GM23338 (cell line): Measurements from ENCODE around the gene SRCAP. TPM values are rescaled to one million over a fixed set of nuclear protein-coding genes. Genes with fewer than 3 reads are reported as not detected.

ENCODE experiments used
- ATAC-seq: fragments of 200-7000 bp; cut with Tn5 transposase; 3 replicates; pipeline ENCODE4 v1.9.1; 2020
- DNase-seq: peaks from one replicate; pipeline ENCODE4 v3.0.0-alpha.2; 2015; ENCODE audit warnings: low spot score
- H2AFZ ChIP-seq: fragments of 200-600 bp; sonication (generic); 2 replicates; pipeline ENCODE4 v1.8.0; 2016; ENCODE audit warnings: antibody characterized with exemption, mild to moderate bottlenecking, moderate library complexity
- H3F3A ChIP-seq: fragments of 200-600 bp; sonication (generic); replicated peaks from 2 replicates; pipeline ENCODE4 v1.8.0; 2017; ENCODE audit warnings: antibody characterized with exemption, mixed run types, low read depth
- H3K27ac ChIP-seq: fragments of 200-600 bp; sonication (generic); 2 replicates; pipeline ENCODE4 v1.6.1; 2016; ENCODE audit warnings: low read depth
- H3K27me3 ChIP-seq: fragments of 200-600 bp; sonication (generic); 2 replicates; pipeline ENCODE4 v1.8.0; 2016; ENCODE audit warnings: mild to moderate bottlenecking, mixed run types, moderate library complexity; ENCODE audit not compliant: insufficient read depth
- H3K36me3 ChIP-seq: fragments of 200-600 bp; sonication (generic); 2 replicates; pipeline ENCODE4 v1.8.0; 2016; ENCODE audit warnings: mild to moderate bottlenecking; ENCODE audit not compliant: insufficient read depth
- H3K4me1 ChIP-seq: fragments of 200-600 bp; sonication (generic); 2 replicates; pipeline ENCODE4 v1.8.0; 2016; ENCODE audit warnings: mild to moderate bottlenecking, moderate library complexity; ENCODE audit not compliant: insufficient read depth
- H3K4me2 ChIP-seq: fragments of 200-600 bp; sonication (generic); 2 replicates; pipeline ENCODE4 v1.7.1; 2017; ENCODE audit warnings: mixed run types
- H3K4me3 ChIP-seq: fragments of 200-600 bp; sonication (generic); 2 replicates; pipeline ENCODE4 v1.6.1; 2016; ENCODE audit warnings: mixed run types
- H3K79me2 ChIP-seq: fragments of 200-600 bp; sonication (generic); replicated peaks from 2 replicates; pipeline ENCODE4 v1.8.0; 2017; ENCODE audit warnings: mild to moderate bottlenecking; ENCODE audit not compliant: insufficient read depth
- H3K9me2 ChIP-seq: fragments of 200-600 bp; sonication (generic); 2 replicates; pipeline ENCODE4 v1.8.0; 2017; ENCODE audit not compliant: insufficient read depth
- H4K20me1 ChIP-seq: fragments of 200-600 bp; sonication (generic); replicated peaks from 2 replicates; pipeline ENCODE4 v1.8.0; 2017; ENCODE audit warnings: mild to moderate bottlenecking; ENCODE audit not compliant: insufficient read depth
- H3K27ac Mint-ChIP-seq: 2 replicates; pipeline ENCODE4 v1.8.0; 2020; ENCODE audit warnings: inconsistent platforms, mild to moderate bottlenecking, moderate library complexity, mixed read lengths
- H3K27me3 Mint-ChIP-seq: 3 replicates; pipeline ENCODE4 v1.8.0; 2022; ENCODE audit warnings: low read depth, mild to moderate bottlenecking, moderate library complexity, mixed read lengths, inconsistent platforms; ENCODE audit not compliant: insufficient read depth, poor library complexity
- H3K36me3 Mint-ChIP-seq: 3 replicates; pipeline ENCODE4 v1.8.0; 2021; ENCODE audit warnings: low read depth, mild to moderate bottlenecking, inconsistent platforms, moderate library complexity, mixed read lengths
- H3K4me1 Mint-ChIP-seq: 3 replicates; pipeline ENCODE4 v1.8.0; 2020; ENCODE audit warnings: mild to moderate bottlenecking, inconsistent platforms, mixed read lengths
- H3K4me3 Mint-ChIP-seq: 3 replicates; pipeline ENCODE4 v1.8.0; 2021; ENCODE audit warnings: moderate library complexity, mild to moderate bottlenecking, inconsistent platforms, mixed read lengths
- H3K9me3 Mint-ChIP-seq: 3 replicates; pipeline ENCODE4 v1.8.0; 2020; ENCODE audit warnings: moderate library complexity, mild to moderate bottlenecking, inconsistent platforms, mixed read lengths
- CREB1 ChIP-seq: fragments of 250-450 bp; sonication (Bioruptor Pico); IDR thresholded peaks from 2 replicates; pipeline ENCODE4 v1.5.0; 2020; ENCODE audit warnings: low read depth, mild to moderate bottlenecking, moderate library complexity
- EZH2 ChIP-seq: fragments of 200-600 bp; sonication (generic); IDR thresholded peaks from one replicate; pipeline ENCODE4 v1.8.0; 2017; ENCODE audit warnings: antibody characterized with exemption, mild to moderate bottlenecking, low read depth; ENCODE audit not compliant: unreplicated experiment
- JUNB ChIP-seq: IDR thresholded peaks from one replicate; pipeline ENCODE4 v1.6.1; 2016; ENCODE audit warnings: antibody characterized with exemption; ENCODE audit not compliant: unreplicated experiment
- NANOG ChIP-seq: IDR thresholded peaks from 2 replicates; pipeline ENCODE4 v1.6.1; 2016; ENCODE audit warnings: antibody characterized with exemption, borderline replicate concordance
- POLR2AphosphoS5 ChIP-seq: IDR thresholded peaks from 2 replicates; pipeline ENCODE4 v1.6.1; 2016; ENCODE audit warnings: antibody characterized with exemption, low read depth
- REST ChIP-seq: IDR thresholded peaks from one replicate; pipeline ENCODE4 v1.6.1; 2018; ENCODE audit warnings: antibody characterized with exemption; ENCODE audit not compliant: unreplicated experiment
- ZNF114 ChIP-seq: fragments of 250-450 bp; sonication (Bioruptor Pico); IDR thresholded peaks from 2 replicates; pipeline ENCODE4 v1.5.0; 2020; ENCODE audit warnings: mild to moderate bottlenecking, moderate library complexity
- polyA plus RNA-seq: library from polyadenylated mRNA; unstranded; fragments of >200 nt; fragmentation: Nextera tagmentation; extraction: Ambion mirVana; gene quantifications from 2 replicates; pipeline ENCODE4 v1.2.1, GENCODE V29; 2016
- total RNA-seq: library from RNA; depleted of rRNA; stranded (reverse); fragments of >200 nt; shearing (Covaris generic); gene quantifications from 2 replicates; pipeline ENCODE4 v1.2.3, GENCODE V29; 2014
- TF ChIP-seq, protein P1 (sequence below): IDR thresholded peaks from 2 replicates; pipeline ENCODE4 v1.6.1; 2016; ENCODE audit warnings: antibody characterized with exemption
- TF ChIP-seq, protein P2 (sequence below): fragments of 250-450 bp; sonication (Bioruptor Pico); IDR thresholded peaks from 2 replicates; pipeline ENCODE4 v1.5.0; 2020; ENCODE audit warnings: mild to moderate bottlenecking, moderate library complexity

The SRCAP gene
- total and polyA plus RNA-seq, 2 experiments from 2014 or later, result 15.3 to 38.4 TPM

DNA sequence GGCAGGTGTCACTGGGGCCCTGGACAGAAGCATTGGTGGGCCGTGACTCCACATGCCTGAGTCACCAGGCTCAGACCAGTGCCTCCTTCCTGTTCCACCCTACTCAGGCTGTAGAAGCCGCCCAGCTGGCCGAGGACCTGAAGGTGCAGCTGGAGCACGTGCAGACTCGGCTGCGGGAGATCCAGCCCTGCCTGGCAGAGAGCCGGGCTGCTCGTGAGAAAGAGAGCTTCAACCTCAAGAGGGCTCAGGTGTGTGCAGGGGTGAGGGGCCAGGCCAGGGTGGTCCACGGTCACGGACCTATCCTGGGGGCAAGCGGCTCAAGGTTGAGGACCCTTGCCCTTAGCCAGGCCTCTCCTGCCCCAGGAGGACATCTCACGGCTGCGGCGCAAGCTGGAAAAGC is 72.8 kb downstream of the SRCAP start:
- Histone ChIP-seq H3K4me3 (no peak overlapping the region), H2AFZ (no peak overlapping the region), H3K4me1 (no peaks in the 10 kb centered on the region), H3K27me3 (no peaks in the 10 kb centered on the region), H3K9me2 (no peaks in the 10 kb centered on the region), H3K36me3 (peaks cover 20% of the 10 kb centered on the region), H3K27ac (no peak overlapping the region), H3K4me2 (no peak overlapping the region), H3F3A (peaks cover 16% of the 10 kb centered on the region), H4K20me1 (peaks cover 11% of the 10 kb centered on the region), H3K79me2 (no peaks in the 10 kb centered on the region)
- H3K4me3 Mint-ChIP-seq, result no peak overlapping the region
- no peak for TF ChIP-seq JUNB
- TF ChIP-seq REST, result no peak
- TF ChIP-seq NANOG, result no peak
- no peak for TF ChIP-seq EZH2
- TF ChIP-seq ZNF114 (CRISPR knock-in tag), result no peak
- TF ChIP-seq, protein P1, sequence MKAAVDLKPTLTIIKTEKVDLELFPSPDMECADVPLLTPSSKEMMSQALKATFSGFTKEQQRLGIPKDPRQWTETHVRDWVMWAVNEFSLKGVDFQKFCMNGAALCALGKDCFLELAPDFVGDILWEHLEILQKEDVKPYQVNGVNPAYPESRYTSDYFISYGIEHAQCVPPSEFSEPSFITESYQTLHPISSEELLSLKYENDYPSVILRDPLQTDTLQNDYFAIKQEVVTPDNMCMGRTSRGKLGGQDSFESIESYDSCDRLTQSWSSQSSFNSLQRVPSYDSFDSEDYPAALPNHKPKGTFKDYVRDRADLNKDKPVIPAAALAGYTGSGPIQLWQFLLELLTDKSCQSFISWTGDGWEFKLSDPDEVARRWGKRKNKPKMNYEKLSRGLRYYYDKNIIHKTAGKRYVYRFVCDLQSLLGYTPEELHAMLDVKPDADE, result no peak
- TF ChIP-seq, protein P2, sequence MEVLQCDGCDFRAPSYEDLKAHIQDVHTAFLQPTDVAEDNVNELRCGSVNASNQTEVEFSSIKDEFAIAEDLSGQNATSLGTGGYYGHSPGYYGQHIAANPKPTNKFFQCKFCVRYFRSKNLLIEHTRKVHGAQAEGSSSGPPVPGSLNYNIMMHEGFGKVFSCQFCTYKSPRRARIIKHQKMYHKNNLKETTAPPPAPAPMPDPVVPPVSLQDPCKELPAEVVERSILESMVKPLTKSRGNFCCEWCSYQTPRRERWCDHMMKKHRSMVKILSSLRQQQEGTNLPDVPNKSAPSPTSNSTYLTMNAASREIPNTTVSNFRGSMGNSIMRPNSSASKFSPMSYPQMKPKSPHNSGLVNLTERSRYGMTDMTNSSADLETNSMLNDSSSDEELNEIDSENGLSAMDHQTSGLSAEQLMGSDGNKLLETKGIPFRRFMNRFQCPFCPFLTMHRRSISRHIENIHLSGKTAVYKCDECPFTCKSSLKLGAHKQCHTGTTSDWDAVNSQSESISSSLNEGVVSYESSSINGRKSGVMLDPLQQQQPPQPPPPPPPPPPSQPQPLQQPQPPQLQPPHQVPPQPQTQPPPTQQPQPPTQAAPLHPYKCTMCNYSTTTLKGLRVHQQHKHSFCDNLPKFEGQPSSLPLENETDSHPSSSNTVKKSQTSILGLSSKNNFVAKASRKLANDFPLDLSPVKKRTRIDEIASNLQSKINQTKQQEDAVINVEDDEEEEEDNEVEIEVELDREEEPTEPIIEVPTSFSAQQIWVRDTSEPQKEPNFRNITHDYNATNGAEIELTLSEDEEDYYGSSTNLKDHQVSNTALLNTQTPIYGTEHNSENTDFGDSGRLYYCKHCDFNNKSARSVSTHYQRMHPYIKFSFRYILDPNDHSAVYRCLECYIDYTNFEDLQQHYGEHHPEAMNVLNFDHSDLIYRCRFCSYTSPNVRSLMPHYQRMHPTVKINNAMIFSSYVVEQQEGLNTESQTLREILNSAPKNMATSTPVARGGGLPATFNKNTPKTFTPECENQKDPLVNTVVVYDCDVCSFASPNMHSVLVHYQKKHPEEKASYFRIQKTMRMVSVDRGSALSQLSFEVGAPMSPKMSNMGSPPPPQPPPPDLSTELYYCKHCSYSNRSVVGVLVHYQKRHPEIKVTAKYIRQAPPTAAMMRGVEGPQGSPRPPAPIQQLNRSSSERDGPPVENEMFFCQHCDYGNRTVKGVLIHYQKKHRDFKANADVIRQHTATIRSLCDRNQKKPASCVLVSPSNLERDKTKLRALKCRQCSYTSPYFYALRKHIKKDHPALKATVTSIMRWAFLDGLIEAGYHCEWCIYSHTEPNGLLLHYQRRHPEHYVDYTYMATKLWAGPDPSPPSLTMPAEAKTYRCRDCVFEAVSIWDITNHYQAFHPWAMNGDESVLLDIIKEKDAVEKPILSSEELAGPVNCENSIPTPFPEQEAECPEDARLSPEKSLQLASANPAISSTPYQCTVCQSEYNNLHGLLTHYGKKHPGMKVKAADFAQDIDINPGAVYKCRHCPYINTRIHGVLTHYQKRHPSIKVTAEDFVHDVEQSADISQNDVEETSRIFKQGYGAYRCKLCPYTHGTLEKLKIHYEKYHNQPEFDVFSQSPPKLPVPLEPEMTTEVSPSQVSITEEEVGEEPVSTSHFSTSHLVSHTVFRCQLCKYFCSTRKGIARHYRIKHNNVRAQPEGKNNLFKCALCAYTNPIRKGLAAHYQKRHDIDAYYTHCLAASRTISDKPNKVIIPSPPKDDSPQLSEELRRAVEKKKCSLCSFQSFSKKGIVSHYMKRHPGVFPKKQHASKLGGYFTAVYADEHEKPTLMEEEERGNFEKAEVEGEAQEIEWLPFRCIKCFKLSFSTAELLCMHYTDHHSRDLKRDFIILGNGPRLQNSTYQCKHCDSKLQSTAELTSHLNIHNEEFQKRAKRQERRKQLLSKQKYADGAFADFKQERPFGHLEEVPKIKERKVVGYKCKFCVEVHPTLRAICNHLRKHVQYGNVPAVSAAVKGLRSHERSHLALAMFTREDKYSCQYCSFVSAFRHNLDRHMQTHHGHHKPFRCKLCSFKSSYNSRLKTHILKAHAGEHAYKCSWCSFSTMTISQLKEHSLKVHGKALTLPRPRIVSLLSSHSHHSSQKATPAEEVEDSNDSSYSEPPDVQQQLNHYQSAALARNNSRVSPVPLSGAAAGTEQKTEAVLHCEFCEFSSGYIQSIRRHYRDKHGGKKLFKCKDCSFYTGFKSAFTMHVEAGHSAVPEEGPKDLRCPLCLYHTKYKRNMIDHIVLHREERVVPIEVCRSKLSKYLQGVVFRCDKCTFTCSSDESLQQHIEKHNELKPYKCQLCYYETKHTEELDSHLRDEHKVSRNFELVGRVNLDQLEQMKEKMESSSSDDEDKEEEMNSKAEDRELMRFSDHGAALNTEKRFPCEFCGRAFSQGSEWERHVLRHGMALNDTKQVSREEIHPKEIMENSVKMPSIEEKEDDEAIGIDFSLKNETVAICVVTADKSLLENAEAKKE (CRISPR knock-in tag), result no peak
- no peak for TF ChIP-seq POLR2AphosphoS5
- TF ChIP-seq CREB1 (CRISPR knock-in tag), result no peak
- peaks cover 80% of the 10 kb centered on the region for H3K36me3 Mint-ChIP-seq
- DNase-seq, result no peak
- no peak for ATAC-seq
- H3K9me3 Mint-ChIP-seq, result no peaks in the 10 kb centered on the region
- H3K27me3 Mint-ChIP-seq, result peaks cover 17% of the 10 kb centered on the region
- peaks cover 2% of the 10 kb centered on the region; the same call in 2 of the 3 replicates for H3K4me1 Mint-ChIP-seq
- H3K27ac Mint-ChIP-seq, result no peak overlapping the region
